Measurements from ENCODE around the gene CDH13. TPM values are rescaled to one million over a fixed set of nuclear protein-coding genes. Genes with fewer than 3 reads are reported as not detected.

The CDH13 gene
- total RNA-seq, 1 experiment from 2014 or later = 2.1 TPM

GRCh38 chr16:83606486-83607030, 979.8 kb downstream of the CDH13 start:
- CTCF ChIA-PET = no interaction called here
- Histone ChIP-seq H3K27me3 (replicated peaks; ENCODE audit: insufficient read depth, low read depth, low read length, poor library complexity) (peaks cover 52% of the 10 kb centered on the region), H3K4me1 (ENCODE audit: insufficient read depth, low read length, poor library complexity, severe bottlenecking) (no peaks in the 10 kb centered on the region), H3K4me3 (ENCODE audit: low read depth, low read length, poor library complexity, severe bottlenecking) (no peak overlapping the region), H3K27ac (ENCODE audit: low read depth, low read length, poor library complexity, severe bottlenecking) (no peak overlapping the region), H3K36me3 (ENCODE audit: insufficient read depth, low read length, poor library complexity, severe bottlenecking) (no peaks in the 10 kb centered on the region), H3K9me3 (ENCODE audit: low read depth, low read length, poor library complexity, severe bottlenecking) (no peaks in the 10 kb centered on the region)
- intact Hi-C loops (cut with micrococcal nuclease; ENCODE audit: unreplicated experiment) = no loop called here
- BruUV-seq (replicated peaks) = no TSS peak
- POLR2A ChIA-PET (ENCODE audit: low non-redundant PET) = no interaction called here
- no peak for TF ChIP-seq EZH2 (IDR thresholded peaks at IDR 0.05; ENCODE audit: borderline replicate concordance, low read depth, low read length, poor library complexity, severe bottlenecking)
- no peak for TF ChIP-seq CTCF (conservative IDR thresholded peaks at IDR 0.05; ENCODE audit: low read depth, low read length)
- DNase-seq (ENCODE audit: low spot score) = no peak

GRCh38 chr16:83609178-83609577, 982.4 kb downstream of the CDH13 start:
- H3K4me3 ChIP-seq (ENCODE audit: low read depth, low read length, poor library complexity, severe bottlenecking) = no peak overlapping the region
- no peak overlapping the region for H3K27ac ChIP-seq (ENCODE audit: low read depth, low read length, poor library complexity, severe bottlenecking)
- no peak for DNase-seq (ENCODE audit: low spot score)
- POLR2A ChIA-PET (ENCODE audit: low non-redundant PET) = no interaction called here
- TF ChIP-seq CTCF (conservative IDR thresholded peaks at IDR 0.05; ENCODE audit: low read depth, low read length) = no peak
- no peak for TF ChIP-seq EZH2 (IDR thresholded peaks at IDR 0.05; ENCODE audit: borderline replicate concordance, low read depth, low read length, poor library complexity, severe bottlenecking)
- BruUV-seq (replicated peaks) = no TSS peak
- no peaks in the 10 kb centered on the region for H3K4me1 ChIP-seq (ENCODE audit: insufficient read depth, low read length, poor library complexity, severe bottlenecking)
- peaks cover 34% of the 10 kb centered on the region for H3K27me3 ChIP-seq (replicated peaks; ENCODE audit: insufficient read depth, low read depth, low read length, poor library complexity)
- CTCF ChIA-PET = no interaction called here
- H3K36me3 ChIP-seq (ENCODE audit: insufficient read depth, low read length, poor library complexity, severe bottlenecking) = no peaks in the 10 kb centered on the region
- no peaks in the 10 kb centered on the region for H3K9me3 ChIP-seq (ENCODE audit: low read depth, low read length, poor library complexity, severe bottlenecking)
- intact Hi-C loops (cut with micrococcal nuclease; ENCODE audit: unreplicated experiment) = no loop called here

- TF ChIP-seq EZH2 (IDR thresholded peaks at IDR 0.05; ENCODE audit: borderline replicate concordance, low read depth, low read length, poor library complexity, severe bottlenecking) (no peak), CTCF (conservative IDR thresholded peaks at IDR 0.05; ENCODE audit: low read depth, low read length) (no peak)
- intact Hi-C loops (cut with micrococcal nuclease; ENCODE audit: unreplicated experiment) = no loop called here
- Histone ChIP-seq H3K9me3 (ENCODE audit: low read depth, low read length, poor library complexity, severe bottlenecking) (no peaks in the 10 kb centered on the region), H3K4me3 (ENCODE audit: low read depth, low read length, poor library complexity, severe bottlenecking) (no peak overlapping the region), H3K27ac (ENCODE audit: low read depth, low read length, poor library complexity, severe bottlenecking) (no peak overlapping the region), H3K27me3 (replicated peaks; ENCODE audit: insufficient read depth, low read depth, low read length, poor library complexity) (peaks cover 24% of the 10 kb centered on the region), H3K36me3 (ENCODE audit: insufficient read depth, low read length, poor library complexity, severe bottlenecking) (no peaks in the 10 kb centered on the region), H3K4me1 (ENCODE audit: insufficient read depth, low read length, poor library complexity, severe bottlenecking) (no peaks in the 10 kb centered on the region)
- ChIA-PET POLR2A (ENCODE audit: low non-redundant PET) (no interaction called here), CTCF (no interaction called here)
- no TSS peak for BruUV-seq (replicated peaks)
- no peak for DNase-seq (ENCODE audit: low spot score)
Measured at GRCh38 chr16:83615141-83615952, 988.6 kb downstream of the CDH13 start.

All from A673 (cell line).